ENCODE data around the gene SELP.

The SELP gene

GRCh38 chr1:169650551-169650950, 20.6 kb upstream of the SELP start:
- H3K9ac ChIP-seq (ENCODE audit: low read length) = no peak overlapping the region
- no peaks in the 10 kb centered on the region for H3K9me3 ChIP-seq (ENCODE audit: low read length)
- no peaks in the 10 kb centered on the region for H3K27me3 ChIP-seq (ENCODE audit: control insufficient read depth in 1 of 2, insufficient read depth in 2 of 2, low read length in 2 of 2)
- no peaks in the 10 kb centered on the region for H3K4me1 ChIP-seq (ENCODE audit: insufficient read depth, low read length)
- no peaks in the 10 kb centered on the region for H3K36me3 ChIP-seq (ENCODE audit: insufficient read depth, low read length)
- H3K27ac ChIP-seq (ENCODE audit: low read depth, low read length) = no peak overlapping the region
- no peak overlapping the region for H3K4me3 ChIP-seq (ENCODE audit: low read depth in 1 of 2, low read length in 2 of 2)

GRCh38 chr1:169648709-169649108, 18.8 kb upstream of the SELP start:
- Histone ChIP-seq H3K9me3 (ENCODE audit: low read length) (no peaks in the 10 kb centered on the region), H3K27ac (ENCODE audit: low read depth, low read length) (no peak overlapping the region), H3K4me3 (ENCODE audit: low read depth in 1 of 2, low read length in 2 of 2) (no peak overlapping the region), H3K4me1 (ENCODE audit: insufficient read depth, low read length) (no peaks in the 10 kb centered on the region), H3K27me3 (ENCODE audit: control insufficient read depth in 1 of 2, insufficient read depth in 2 of 2, low read length in 2 of 2) (no peaks in the 10 kb centered on the region), H3K36me3 (ENCODE audit: insufficient read depth, low read length) (no peaks in the 10 kb centered on the region), H3K9ac (ENCODE audit: low read length) (no peak overlapping the region)

GRCh38 chr1:169648187-169648586, 18.3 kb upstream of the SELP start:
- Histone ChIP-seq H3K27me3 (ENCODE audit: control insufficient read depth in 1 of 2, insufficient read depth in 2 of 2, low read length in 2 of 2) (no peaks in the 10 kb centered on the region), H3K36me3 (ENCODE audit: insufficient read depth, low read length) (no peaks in the 10 kb centered on the region), H3K9me3 (ENCODE audit: low read length) (no peaks in the 10 kb centered on the region), H3K27ac (ENCODE audit: low read depth, low read length) (no peak overlapping the region), H3K9ac (ENCODE audit: low read length) (no peak overlapping the region), H3K4me3 (ENCODE audit: low read depth in 1 of 2, low read length in 2 of 2) (no peak overlapping the region), H3K4me1 (ENCODE audit: insufficient read depth, low read length) (no peaks in the 10 kb centered on the region)

GRCh38 chr1:169647512-169647911, 17.6 kb upstream of the SELP start:
- H3K9ac ChIP-seq (ENCODE audit: low read length) = no peak overlapping the region
- H3K27ac ChIP-seq (ENCODE audit: low read depth, low read length) = no peak overlapping the region
- no peak overlapping the region for H3K4me3 ChIP-seq (ENCODE audit: low read depth in 1 of 2, low read length in 2 of 2)
- H3K36me3 ChIP-seq (ENCODE audit: insufficient read depth, low read length) = no peaks in the 10 kb centered on the region
- H3K9me3 ChIP-seq (ENCODE audit: low read length) = no peaks in the 10 kb centered on the region
- no peaks in the 10 kb centered on the region for H3K27me3 ChIP-seq (ENCODE audit: control insufficient read depth in 1 of 2, insufficient read depth in 2 of 2, low read length in 2 of 2)
- no peaks in the 10 kb centered on the region for H3K4me1 ChIP-seq (ENCODE audit: insufficient read depth, low read length)

GRCh38 chr1:169644297-169644696, 14.4 kb upstream of the SELP start:
- no peaks in the 10 kb centered on the region for H3K4me1 ChIP-seq (ENCODE audit: insufficient read depth, low read length)
- no peaks in the 10 kb centered on the region for H3K27me3 ChIP-seq (ENCODE audit: control insufficient read depth in 1 of 2, insufficient read depth in 2 of 2, low read length in 2 of 2)
- no peak overlapping the region for H3K9ac ChIP-seq (ENCODE audit: low read length)
- no peaks in the 10 kb centered on the region for H3K9me3 ChIP-seq (ENCODE audit: low read length)
- H3K36me3 ChIP-seq (ENCODE audit: insufficient read depth, low read length) = no peaks in the 10 kb centered on the region
- no peak overlapping the region for H3K27ac ChIP-seq (ENCODE audit: low read depth, low read length)
- no peak overlapping the region for H3K4me3 ChIP-seq (ENCODE audit: low read depth in 1 of 2, low read length in 2 of 2)

- H3K27me3 ChIP-seq (ENCODE audit: control insufficient read depth in 1 of 2, insufficient read depth in 2 of 2, low read length in 2 of 2) = no peaks in the 10 kb centered on the region
- H3K4me1 ChIP-seq (ENCODE audit: insufficient read depth, low read length) = no peaks in the 10 kb centered on the region
- H3K9me3 ChIP-seq (ENCODE audit: low read length) = no peaks in the 10 kb centered on the region
- H3K36me3 ChIP-seq (ENCODE audit: insufficient read depth, low read length) = no peaks in the 10 kb centered on the region
- H3K27ac ChIP-seq (ENCODE audit: low read depth, low read length) = no peak overlapping the region
- H3K4me3 ChIP-seq (ENCODE audit: low read depth in 1 of 2, low read length in 2 of 2) = no peak overlapping the region
- no peak overlapping the region for H3K9ac ChIP-seq (ENCODE audit: low read length)
These were observed 5.0 kb upstream of the SELP start for GRCh38 chr1:169634877-169635276.

- Histone ChIP-seq H3K27me3 (ENCODE audit: control insufficient read depth in 1 of 2, insufficient read depth in 2 of 2, low read length in 2 of 2) (no peaks in the 10 kb centered on the region), H3K9me3 (ENCODE audit: low read length) (no peaks in the 10 kb centered on the region), H3K9ac (ENCODE audit: low read length) (no peak overlapping the region), H3K27ac (ENCODE audit: low read depth, low read length) (no peak overlapping the region), H3K4me1 (ENCODE audit: insufficient read depth, low read length) (no peaks in the 10 kb centered on the region), H3K36me3 (ENCODE audit: insufficient read depth, low read length) (no peaks in the 10 kb centered on the region), H3K4me3 (ENCODE audit: low read depth in 1 of 2, low read length in 2 of 2) (no peak overlapping the region)
These were observed 4.2 kb upstream of the SELP start for GRCh38 chr1:169634145-169634544.

- Histone ChIP-seq H3K4me1 (ENCODE audit: insufficient read depth, low read length) (no peaks in the 10 kb centered on the region), H3K9me3 (ENCODE audit: low read length) (no peaks in the 10 kb centered on the region), H3K27me3 (ENCODE audit: control insufficient read depth in 1 of 2, insufficient read depth in 2 of 2, low read length in 2 of 2) (no peaks in the 10 kb centered on the region), H3K27ac (ENCODE audit: low read depth, low read length) (no peak overlapping the region), H3K9ac (ENCODE audit: low read length) (no peak overlapping the region), H3K4me3 (ENCODE audit: low read depth in 1 of 2, low read length in 2 of 2) (no peak overlapping the region), H3K36me3 (ENCODE audit: insufficient read depth, low read length) (no peaks in the 10 kb centered on the region)
These were observed 1.3 kb upstream of the SELP start for GRCh38 chr1:169631249-169631648.

- Histone ChIP-seq H3K4me3 (ENCODE audit: low read depth in 1 of 2, low read length in 2 of 2) (no peak overlapping the region), H3K9me3 (ENCODE audit: low read length) (no peaks in the 10 kb centered on the region), H3K27ac (ENCODE audit: low read depth, low read length) (no peak overlapping the region), H3K36me3 (ENCODE audit: insufficient read depth, low read length) (no peaks in the 10 kb centered on the region), H3K4me1 (ENCODE audit: insufficient read depth, low read length) (no peaks in the 10 kb centered on the region), H3K9ac (ENCODE audit: low read length) (no peak overlapping the region), H3K27me3 (ENCODE audit: control insufficient read depth in 1 of 2, insufficient read depth in 2 of 2, low read length in 2 of 2) (no peaks in the 10 kb centered on the region)
These were observed 5.0 kb downstream of the SELP start for GRCh38 chr1:169624912-169625311.

- no peaks in the 10 kb centered on the region for H3K9me3 ChIP-seq (ENCODE audit: low read length)
- no peak overlapping the region for H3K27ac ChIP-seq (ENCODE audit: low read depth, low read length)
- no peaks in the 10 kb centered on the region for H3K4me1 ChIP-seq (ENCODE audit: insufficient read depth, low read length)
- H3K36me3 ChIP-seq (ENCODE audit: insufficient read depth, low read length) = no peaks in the 10 kb centered on the region
- H3K27me3 ChIP-seq (ENCODE audit: control insufficient read depth in 1 of 2, insufficient read depth in 2 of 2, low read length in 2 of 2) = no peaks in the 10 kb centered on the region
- H3K9ac ChIP-seq (ENCODE audit: low read length) = no peak overlapping the region
- H3K4me3 ChIP-seq (ENCODE audit: low read depth in 1 of 2, low read length in 2 of 2) = no peak overlapping the region
These were observed 5.8 kb downstream of the SELP start for GRCh38 chr1:169624122-169624521.

GRCh38 chr1:169623132-169623926, 6.6 kb downstream of the SELP start:
- no peak overlapping the region for H3K4me3 ChIP-seq (ENCODE audit: low read depth in 1 of 2, low read length in 2 of 2)
- H3K9ac ChIP-seq (ENCODE audit: low read length) = no peak overlapping the region
- no peaks in the 10 kb centered on the region for H3K36me3 ChIP-seq (ENCODE audit: insufficient read depth, low read length)
- no peaks in the 10 kb centered on the region for H3K4me1 ChIP-seq (ENCODE audit: insufficient read depth, low read length)
- no peaks in the 10 kb centered on the region for H3K9me3 ChIP-seq (ENCODE audit: low read length)
- no peak overlapping the region for H3K27ac ChIP-seq (ENCODE audit: low read depth, low read length)
- H3K27me3 ChIP-seq (ENCODE audit: control insufficient read depth in 1 of 2, insufficient read depth in 2 of 2, low read length in 2 of 2) = no peaks in the 10 kb centered on the region

GRCh38 chr1:169620565-169620964, 9.4 kb downstream of the SELP start:
- Histone ChIP-seq H3K27ac (ENCODE audit: low read depth, low read length) (no peak overlapping the region), H3K4me1 (ENCODE audit: insufficient read depth, low read length) (no peaks in the 10 kb centered on the region), H3K9me3 (ENCODE audit: low read length) (no peaks in the 10 kb centered on the region), H3K27me3 (ENCODE audit: control insufficient read depth in 1 of 2, insufficient read depth in 2 of 2, low read length in 2 of 2) (no peaks in the 10 kb centered on the region), H3K36me3 (ENCODE audit: insufficient read depth, low read length) (no peaks in the 10 kb centered on the region), H3K4me3 (ENCODE audit: low read depth in 1 of 2, low read length in 2 of 2) (no peak overlapping the region), H3K9ac (ENCODE audit: low read length) (no peak overlapping the region)
